ENCODE measurements around the gene LRP1.

The LRP1 gene

DNA sequence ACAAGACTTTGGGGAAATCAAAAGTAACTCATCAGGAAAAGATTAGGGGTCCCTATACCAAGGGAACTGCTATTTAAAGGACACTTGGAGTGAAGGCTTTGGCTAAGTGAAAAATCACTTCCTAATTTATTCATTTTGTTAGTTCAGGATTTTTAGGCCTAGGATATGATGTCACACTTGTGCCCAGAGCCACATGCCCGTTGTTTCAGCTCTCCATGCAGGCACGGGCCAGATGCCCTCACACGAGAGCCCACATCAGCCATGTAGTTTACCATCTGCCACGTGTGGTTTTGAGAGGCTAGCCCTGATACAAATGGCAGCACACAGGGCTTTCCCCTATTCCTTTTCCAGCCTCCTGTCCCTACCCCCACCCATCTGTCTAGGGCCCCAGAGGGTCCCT, 31.0 kb downstream of the LRP1 start:
- TF ChIP-seq, protein P1, sequence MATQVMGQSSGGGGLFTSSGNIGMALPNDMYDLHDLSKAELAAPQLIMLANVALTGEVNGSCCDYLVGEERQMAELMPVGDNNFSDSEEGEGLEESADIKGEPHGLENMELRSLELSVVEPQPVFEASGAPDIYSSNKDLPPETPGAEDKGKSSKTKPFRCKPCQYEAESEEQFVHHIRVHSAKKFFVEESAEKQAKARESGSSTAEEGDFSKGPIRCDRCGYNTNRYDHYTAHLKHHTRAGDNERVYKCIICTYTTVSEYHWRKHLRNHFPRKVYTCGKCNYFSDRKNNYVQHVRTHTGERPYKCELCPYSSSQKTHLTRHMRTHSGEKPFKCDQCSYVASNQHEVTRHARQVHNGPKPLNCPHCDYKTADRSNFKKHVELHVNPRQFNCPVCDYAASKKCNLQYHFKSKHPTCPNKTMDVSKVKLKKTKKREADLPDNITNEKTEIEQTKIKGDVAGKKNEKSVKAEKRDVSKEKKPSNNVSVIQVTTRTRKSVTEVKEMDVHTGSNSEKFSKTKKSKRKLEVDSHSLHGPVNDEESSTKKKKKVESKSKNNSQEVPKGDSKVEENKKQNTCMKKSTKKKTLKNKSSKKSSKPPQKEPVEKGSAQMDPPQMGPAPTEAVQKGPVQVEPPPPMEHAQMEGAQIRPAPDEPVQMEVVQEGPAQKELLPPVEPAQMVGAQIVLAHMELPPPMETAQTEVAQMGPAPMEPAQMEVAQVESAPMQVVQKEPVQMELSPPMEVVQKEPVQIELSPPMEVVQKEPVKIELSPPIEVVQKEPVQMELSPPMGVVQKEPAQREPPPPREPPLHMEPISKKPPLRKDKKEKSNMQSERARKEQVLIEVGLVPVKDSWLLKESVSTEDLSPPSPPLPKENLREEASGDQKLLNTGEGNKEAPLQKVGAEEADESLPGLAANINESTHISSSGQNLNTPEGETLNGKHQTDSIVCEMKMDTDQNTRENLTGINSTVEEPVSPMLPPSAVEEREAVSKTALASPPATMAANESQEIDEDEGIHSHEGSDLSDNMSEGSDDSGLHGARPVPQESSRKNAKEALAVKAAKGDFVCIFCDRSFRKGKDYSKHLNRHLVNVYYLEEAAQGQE (IDR thresholded peaks at IDR 0.05; ENCODE audit: insufficient read depth in 1 of 2, low read depth in 2 of 2, low read length in 2 of 2) = no peak
- TF ChIP-seq FOXP2 (optimal IDR thresholded peaks at IDR 0.05; ENCODE audit: borderline replicate concordance, extremely low read depth, extremely low read length, insufficient read depth) (no peak), POLR2AphosphoS5 (IDR thresholded peaks at IDR 0.05; ENCODE audit: low read depth, low read length) (no peak), TAF1 (IDR thresholded peaks at IDR 0.05; ENCODE audit: borderline replicate concordance, insufficient read depth, low read length) (no peak), SIN3A (IDR thresholded peaks at IDR 0.05; ENCODE audit: borderline replicate concordance, insufficient read depth, low read length) (no peak)

DNA sequence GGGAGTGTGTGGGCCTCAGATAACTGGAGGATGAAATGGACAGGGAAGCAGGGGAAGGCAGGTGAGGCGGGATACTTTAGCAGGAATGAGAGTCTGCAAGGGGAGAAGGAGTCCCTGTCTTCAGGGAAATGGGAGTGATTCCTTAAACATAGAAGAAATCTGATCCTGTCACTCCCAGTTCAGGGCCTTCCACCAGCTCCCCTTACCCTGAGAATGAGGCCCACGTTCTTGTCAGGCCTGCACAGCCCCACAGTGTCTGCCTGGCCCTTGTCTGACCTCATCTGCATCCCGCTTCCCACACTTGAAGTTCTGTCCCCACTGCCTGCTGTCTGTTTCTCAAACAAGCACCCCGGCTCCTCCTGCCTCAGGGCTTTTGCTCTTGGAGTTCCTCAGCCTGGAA, 31.8 kb downstream of the LRP1 start:
- TF ChIP-seq SIN3A (IDR thresholded peaks at IDR 0.05; ENCODE audit: borderline replicate concordance, insufficient read depth, low read length) (no peak), FOXP2 (optimal IDR thresholded peaks at IDR 0.05; ENCODE audit: borderline replicate concordance, extremely low read depth, extremely low read length, insufficient read depth) (no peak), TAF1 (IDR thresholded peaks at IDR 0.05; ENCODE audit: borderline replicate concordance, insufficient read depth, low read length) (no peak), POLR2AphosphoS5 (IDR thresholded peaks at IDR 0.05; ENCODE audit: low read depth, low read length) (no peak)
- TF ChIP-seq, protein P1 (IDR thresholded peaks at IDR 0.05; ENCODE audit: insufficient read depth in 1 of 2, low read depth in 2 of 2, low read length in 2 of 2) = no peak

GRCh38 chr12:57160741-57161140, 32.5 kb downstream of the LRP1 start:
- TF ChIP-seq POLR2AphosphoS5 (IDR thresholded peaks at IDR 0.05; ENCODE audit: low read depth, low read length) (no peak), TAF1 (IDR thresholded peaks at IDR 0.05; ENCODE audit: borderline replicate concordance, insufficient read depth, low read length) (no peak)

GRCh38 chr12:57161491-57161890, 33.2 kb downstream of the LRP1 start:
- TF ChIP-seq, protein P1 (IDR thresholded peaks at IDR 0.05; ENCODE audit: insufficient read depth in 1 of 2, low read depth in 2 of 2, low read length in 2 of 2) = no peak
- TF ChIP-seq SIN3A (IDR thresholded peaks at IDR 0.05; ENCODE audit: borderline replicate concordance, insufficient read depth, low read length) (no peak), TAF1 (IDR thresholded peaks at IDR 0.05; ENCODE audit: borderline replicate concordance, insufficient read depth, low read length) (no peak)

- TF ChIP-seq, protein P1 (IDR thresholded peaks at IDR 0.05; ENCODE audit: insufficient read depth in 1 of 2, low read depth in 2 of 2, low read length in 2 of 2) = no peak
- no peak for TF ChIP-seq TAF1 (IDR thresholded peaks at IDR 0.05; ENCODE audit: borderline replicate concordance, insufficient read depth, low read length)
- no peak for TF ChIP-seq POLR2AphosphoS5 (IDR thresholded peaks at IDR 0.05; ENCODE audit: low read depth, low read length)
- no peak for TF ChIP-seq SIN3A (IDR thresholded peaks at IDR 0.05; ENCODE audit: borderline replicate concordance, insufficient read depth, low read length)
Measured at GRCh38 chr12:57162553-57163125, 34.4 kb downstream of the LRP1 start.

All from PFSK-1 (cell line).